Measurements from ENCODE around the gene TULP4.
"Not testable (repeated sequence)": the region's sequence is repeated elsewhere in the genome, so short reads cannot be mapped to it uniquely, and the experiment has no call there.

The TULP4 gene

DNA sequence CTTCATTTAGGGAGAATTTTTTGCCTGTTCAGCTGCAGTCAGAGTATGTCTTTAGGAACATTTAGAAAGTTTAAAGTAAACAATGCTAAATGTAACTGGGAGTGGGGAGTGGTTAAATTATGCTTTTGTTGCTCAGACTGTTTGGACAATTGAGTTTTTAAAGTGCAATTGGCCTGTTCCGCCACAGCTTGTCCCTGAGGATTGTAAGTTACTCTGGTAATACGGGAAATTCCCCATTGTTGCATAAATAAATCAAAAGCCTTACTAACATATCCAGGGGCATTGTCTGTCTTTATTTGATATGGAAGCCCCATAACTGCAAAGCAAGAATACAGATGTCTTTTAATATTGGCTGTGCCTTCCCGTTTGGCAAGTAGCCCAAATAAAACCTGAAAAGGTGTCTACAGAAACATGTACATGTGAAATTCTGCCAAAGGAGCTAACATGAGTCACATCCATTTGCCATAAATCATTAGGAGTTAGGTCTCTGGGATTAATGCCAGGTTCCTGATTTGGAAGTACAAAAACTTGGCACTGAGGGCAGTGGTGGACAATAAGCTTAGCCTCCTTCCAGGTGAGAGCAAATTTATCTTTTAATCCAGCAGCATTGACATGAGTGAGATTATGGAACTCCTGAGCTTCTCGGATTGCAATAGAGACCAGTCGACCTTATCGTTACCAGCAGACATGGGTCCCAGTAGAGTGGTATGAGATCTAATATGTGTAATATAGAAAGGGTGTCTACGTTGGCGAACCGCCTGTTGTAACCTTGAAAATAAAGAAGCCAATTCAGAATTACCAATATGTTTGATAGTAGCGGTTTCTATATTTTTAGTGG, 11.7 kb upstream of the TULP4 start:
- not testable (repeated sequence) for H3K36me3 ChIP-seq (ENCODE audit: control insufficient read depth, insufficient read depth, low read length); H3K4me1 ChIP-seq (ENCODE audit: control insufficient read depth, insufficient read depth, low read length); H3K4me3 ChIP-seq (ENCODE audit: low read length); H3K9ac ChIP-seq (ENCODE audit: low read length); H3K27ac ChIP-seq (ENCODE audit: low read depth, low read length); H3K27me3 ChIP-seq (ENCODE audit: control insufficient read depth, insufficient read depth, low read length)

DNA sequence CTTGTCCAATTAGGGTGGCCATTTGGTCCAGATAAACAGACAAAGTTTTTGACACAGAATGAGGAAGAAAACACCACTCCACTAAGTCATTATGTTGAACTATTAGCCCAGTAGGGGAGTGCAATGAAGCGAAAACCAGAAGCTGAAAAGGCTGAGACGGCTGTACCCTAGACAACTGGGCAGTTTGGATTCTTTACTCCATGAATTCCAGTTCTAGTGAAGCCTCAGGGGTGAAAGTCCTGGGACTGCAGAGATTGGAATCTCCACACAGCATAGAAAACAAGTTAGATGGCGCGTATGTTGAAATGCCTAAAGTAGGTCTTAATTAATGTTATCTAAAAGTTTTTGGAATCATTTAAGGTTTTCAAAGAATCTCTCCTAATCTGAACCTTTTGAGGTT, 10.7 kb upstream of the TULP4 start:
- not testable (repeated sequence) for H3K27ac ChIP-seq (ENCODE audit: low read depth, low read length); H3K27me3 ChIP-seq (ENCODE audit: control insufficient read depth, insufficient read depth, low read length); H3K36me3 ChIP-seq (ENCODE audit: control insufficient read depth, insufficient read depth, low read length); H3K4me1 ChIP-seq (ENCODE audit: control insufficient read depth, insufficient read depth, low read length); H3K9ac ChIP-seq (ENCODE audit: low read length); H3K4me3 ChIP-seq (ENCODE audit: low read length)

DNA sequence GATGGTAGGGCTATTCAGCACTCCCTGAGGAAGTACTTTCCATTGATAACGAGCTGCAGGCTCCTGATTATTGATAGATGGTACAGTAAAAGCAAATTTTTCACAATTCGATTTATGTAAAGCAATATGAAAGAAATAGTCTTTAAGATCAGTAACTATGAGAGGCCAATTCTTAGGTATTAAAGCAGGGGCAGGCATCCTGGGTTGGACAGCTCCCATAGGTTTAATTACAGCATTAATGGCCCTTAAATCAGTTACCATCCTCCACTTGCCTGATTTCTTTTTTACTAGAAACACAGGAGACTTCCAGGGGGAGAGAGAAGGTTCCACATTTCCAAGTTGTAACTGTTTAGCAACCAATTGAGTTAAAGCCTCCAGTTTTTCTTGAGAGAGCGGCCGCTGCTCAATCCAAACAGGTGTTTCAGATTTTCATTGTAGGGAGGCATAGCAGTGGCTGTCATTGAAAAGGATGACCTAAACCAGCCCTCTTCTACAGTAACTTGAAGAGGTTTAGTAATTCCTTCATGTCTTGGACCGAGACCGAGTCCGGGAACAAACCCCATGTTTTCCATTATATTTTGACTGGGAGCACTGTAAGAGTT, 10.0 kb upstream of the TULP4 start:
- H3K4me3 ChIP-seq (ENCODE audit: low read length); H3K27ac ChIP-seq (ENCODE audit: low read depth, low read length); H3K36me3 ChIP-seq (ENCODE audit: control insufficient read depth, insufficient read depth, low read length): not testable (repeated sequence)

DNA sequence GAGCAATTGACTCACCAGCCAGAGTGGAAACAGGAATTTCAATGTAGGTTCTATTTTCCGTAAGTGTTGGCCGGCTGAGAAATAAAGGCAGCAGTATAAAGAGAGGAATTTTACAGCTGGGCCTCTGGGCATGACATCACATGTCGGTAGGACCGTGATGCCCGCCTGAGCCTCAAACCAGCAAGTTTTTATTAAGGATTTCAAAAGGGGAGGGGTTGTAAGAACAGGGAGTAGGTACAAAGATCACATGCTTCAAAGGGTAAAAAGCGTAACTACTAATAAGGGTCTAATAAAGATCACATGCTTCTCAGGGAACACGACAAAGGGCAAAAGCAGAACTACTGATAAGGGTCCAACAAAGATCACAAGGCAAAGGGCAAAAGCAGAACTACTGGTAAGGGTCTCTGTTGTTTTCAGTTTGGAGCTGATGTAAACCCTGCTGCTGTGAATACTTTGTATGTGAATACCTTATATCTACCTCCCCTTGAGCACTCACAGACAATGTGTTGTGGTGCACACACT, 9.0 kb upstream of the TULP4 start:
- Histone ChIP-seq H3K27me3 (ENCODE audit: control insufficient read depth, insufficient read depth, low read length) (no peaks in the 10 kb centered on the region), H3K4me3 (ENCODE audit: low read length) (no peak overlapping the region), H3K4me1 (ENCODE audit: control insufficient read depth, insufficient read depth, low read length) (no peaks in the 10 kb centered on the region), H3K27ac (ENCODE audit: low read depth, low read length) (no peak overlapping the region), H3K9ac (ENCODE audit: low read length) (no peak overlapping the region), H3K36me3 (ENCODE audit: control insufficient read depth, insufficient read depth, low read length) (no peaks in the 10 kb centered on the region)

More for the DNA sequence above, 10.0 kb upstream of the TULP4 start:
- not testable (repeated sequence) for H3K9ac ChIP-seq (ENCODE audit: low read length); H3K4me1 ChIP-seq (ENCODE audit: control insufficient read depth, insufficient read depth, low read length); H3K27me3 ChIP-seq (ENCODE audit: control insufficient read depth, insufficient read depth, low read length)

DNA sequence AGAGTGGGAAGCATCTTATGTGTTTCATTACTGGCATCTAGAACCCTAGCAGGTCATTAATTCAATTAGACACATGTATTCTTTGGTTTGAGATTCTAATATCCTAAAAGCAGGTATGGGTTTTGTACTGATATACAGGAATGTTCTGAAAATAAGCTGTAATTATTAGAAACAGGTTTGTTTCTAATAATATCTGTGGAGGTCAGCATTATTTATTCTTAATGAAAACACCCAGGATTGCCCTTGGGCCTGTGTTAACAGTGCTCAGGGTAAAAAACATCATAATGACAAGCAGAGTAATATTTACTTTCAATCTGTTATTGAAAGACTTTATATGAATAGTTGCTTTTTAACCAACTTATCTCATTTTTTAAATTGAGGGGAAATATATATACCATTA, 8.0 kb upstream of the TULP4 start:
- Histone ChIP-seq H3K27ac (ENCODE audit: low read depth, low read length) (no peak overlapping the region), H3K36me3 (ENCODE audit: control insufficient read depth, insufficient read depth, low read length) (no peaks in the 10 kb centered on the region), H3K4me3 (ENCODE audit: low read length) (no peak overlapping the region)

DNA sequence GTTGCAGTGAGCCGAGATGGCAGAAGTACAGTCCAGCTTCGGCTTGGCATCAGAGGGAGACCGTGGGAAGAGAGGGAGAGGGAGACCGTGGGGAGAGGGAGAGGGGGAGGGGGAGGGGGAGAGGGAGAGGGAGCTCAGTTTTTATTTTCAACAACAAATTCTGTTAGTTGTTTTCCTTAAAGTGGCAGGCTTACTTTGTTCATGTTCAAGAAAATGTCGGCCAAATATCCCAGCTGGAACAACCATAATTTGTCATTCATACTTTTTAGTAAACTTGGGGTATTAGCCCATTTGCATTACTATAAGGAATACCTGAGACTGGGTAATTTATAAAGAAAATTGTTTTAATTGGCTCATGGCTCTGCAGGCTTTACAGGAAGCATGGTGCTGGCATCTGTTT, 2.5 kb upstream of the TULP4 start:
- Histone ChIP-seq H3K27me3 (ENCODE audit: control insufficient read depth, insufficient read depth, low read length) (no peaks in the 10 kb centered on the region), H3K9ac (ENCODE audit: low read length) (no peak overlapping the region), H3K4me1 (ENCODE audit: control insufficient read depth, insufficient read depth, low read length) (no peaks in the 10 kb centered on the region), H3K36me3 (ENCODE audit: control insufficient read depth, insufficient read depth, low read length) (peaks cover 7% of the 10 kb centered on the region), H3K27ac (ENCODE audit: low read depth, low read length) (no peak overlapping the region), H3K4me3 (ENCODE audit: low read length) (no peak overlapping the region)

More for the DNA sequence above, 8.0 kb upstream of the TULP4 start:
- Histone ChIP-seq H3K27me3 (ENCODE audit: control insufficient read depth, insufficient read depth, low read length) (no peaks in the 10 kb centered on the region), H3K9ac (ENCODE audit: low read length) (no peak overlapping the region), H3K4me1 (ENCODE audit: control insufficient read depth, insufficient read depth, low read length) (no peaks in the 10 kb centered on the region)

DNA sequence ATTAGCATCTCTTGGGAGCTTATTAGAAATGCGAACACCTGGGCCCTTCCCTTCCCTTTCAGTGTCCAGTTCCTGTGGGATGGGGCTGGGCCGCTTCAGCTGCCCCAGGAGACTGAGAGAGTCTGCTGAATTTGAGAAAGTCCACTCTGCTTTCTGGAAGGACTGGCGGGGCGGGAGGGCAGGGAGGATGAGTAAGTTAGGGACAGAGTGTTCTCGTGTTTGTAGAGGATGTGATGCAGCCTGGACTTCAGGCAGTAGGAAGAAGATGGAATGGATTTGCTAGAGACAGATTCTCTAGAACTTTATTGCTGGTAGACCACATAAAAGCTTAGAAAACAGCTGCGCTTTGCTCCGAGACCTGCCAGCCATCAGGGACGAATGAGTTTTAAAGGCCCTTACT, 1.1 kb upstream of the TULP4 start:
- Histone ChIP-seq H3K4me3 (ENCODE audit: low read length) (no peak overlapping the region), H3K36me3 (ENCODE audit: control insufficient read depth, insufficient read depth, low read length) (peaks cover 7% of the 10 kb centered on the region), H3K27me3 (ENCODE audit: control insufficient read depth, insufficient read depth, low read length) (no peaks in the 10 kb centered on the region), H3K27ac (ENCODE audit: low read depth, low read length) (no peak overlapping the region), H3K4me1 (ENCODE audit: control insufficient read depth, insufficient read depth, low read length) (no peaks in the 10 kb centered on the region), H3K9ac (ENCODE audit: low read length) (no peak overlapping the region)

DNA sequence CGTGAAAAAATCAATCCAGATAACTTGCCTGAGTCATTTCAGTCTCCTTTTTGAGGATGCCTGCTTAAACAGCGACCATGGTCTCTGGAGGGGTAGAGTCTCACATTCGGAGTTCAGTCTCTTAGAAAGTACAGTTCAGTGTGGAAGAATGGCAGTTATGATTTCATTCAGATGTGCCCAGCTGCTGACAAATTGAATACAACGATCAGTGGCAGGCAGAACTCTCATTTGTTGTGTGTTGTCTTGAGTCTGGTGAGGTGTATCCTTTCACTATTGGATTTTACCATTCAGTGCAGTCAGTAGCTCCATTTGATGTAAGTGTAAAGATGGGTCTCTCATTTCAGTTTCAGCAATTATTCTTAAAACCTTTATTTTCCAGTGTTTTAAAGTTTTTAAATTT, 639 bp upstream of the TULP4 start:
- H3K27me3 ChIP-seq (ENCODE audit: control insufficient read depth, insufficient read depth, low read length), result no peaks in the 10 kb centered on the region
- no peak overlapping the region for H3K9ac ChIP-seq (ENCODE audit: low read length)
- peaks cover 7% of the 10 kb centered on the region for H3K36me3 ChIP-seq (ENCODE audit: control insufficient read depth, insufficient read depth, low read length)
- no peak overlapping the region for H3K4me3 ChIP-seq (ENCODE audit: low read length)
- no peaks in the 10 kb centered on the region for H3K4me1 ChIP-seq (ENCODE audit: control insufficient read depth, insufficient read depth, low read length)
- H3K27ac ChIP-seq (ENCODE audit: low read depth, low read length), result no peak overlapping the region

DNA sequence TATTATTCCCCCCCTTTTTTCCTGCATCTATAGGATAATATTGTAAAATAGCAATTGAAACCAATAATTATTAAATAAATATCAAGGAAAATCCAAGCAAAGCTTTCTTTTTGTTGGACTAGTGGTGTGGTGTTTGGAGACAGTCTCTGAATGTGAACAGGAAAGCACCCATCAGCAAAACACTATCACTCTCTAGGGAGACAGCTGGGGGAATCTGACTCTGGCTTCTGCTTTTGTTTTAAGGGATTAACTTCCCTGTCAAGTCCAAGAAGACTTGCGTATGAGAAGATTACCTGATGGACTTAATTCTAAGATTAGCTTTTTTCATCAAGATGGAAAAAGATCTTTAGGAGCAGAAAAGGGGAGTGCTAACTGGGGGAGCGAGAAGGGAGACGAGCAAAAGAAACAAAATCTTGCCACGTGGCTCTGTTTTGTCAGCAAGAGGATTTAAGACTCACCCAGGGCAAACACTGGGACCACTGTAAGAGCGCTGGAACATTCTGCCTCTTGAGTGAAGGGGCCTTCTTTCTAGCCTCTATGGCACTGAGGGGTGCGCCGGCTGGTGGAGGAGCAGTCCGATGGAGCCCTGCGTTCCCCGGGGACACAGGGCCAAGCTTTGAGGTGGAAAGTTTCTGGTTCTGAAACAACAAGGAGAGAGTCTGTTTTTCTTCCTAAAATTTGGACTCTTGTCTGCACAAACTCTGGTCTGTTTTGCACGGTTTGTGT, 570 bp downstream of the TULP4 start:
- Histone ChIP-seq H3K9ac (ENCODE audit: low read length) (no peak overlapping the region), H3K27me3 (ENCODE audit: control insufficient read depth, insufficient read depth, low read length) (no peaks in the 10 kb centered on the region), H3K4me1 (ENCODE audit: control insufficient read depth, insufficient read depth, low read length) (no peaks in the 10 kb centered on the region), H3K4me3 (ENCODE audit: low read length) (no peak overlapping the region), H3K27ac (ENCODE audit: low read depth, low read length) (no peak overlapping the region), H3K36me3 (ENCODE audit: control insufficient read depth, insufficient read depth, low read length) (peaks cover 7% of the 10 kb centered on the region)

DNA sequence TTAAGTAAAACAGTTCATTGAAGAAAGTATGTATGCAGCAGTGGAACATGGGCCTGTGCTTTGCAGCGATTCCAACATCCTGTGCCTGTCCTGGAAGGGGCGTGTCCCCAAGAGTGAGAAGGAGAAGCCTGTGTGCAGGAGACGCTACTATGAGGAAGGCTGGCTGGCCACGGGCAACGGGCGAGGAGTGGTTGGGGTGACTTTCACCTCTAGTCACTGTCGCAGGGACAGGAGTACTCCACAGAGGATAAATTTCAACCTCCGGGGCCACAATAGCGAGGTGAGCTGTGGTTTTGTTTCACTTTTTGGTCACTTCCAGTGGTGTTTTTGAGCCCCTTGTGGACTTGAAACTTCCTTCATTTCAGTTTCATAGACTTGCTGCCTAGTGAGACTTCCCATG, 1.7 kb downstream of the TULP4 start:
- H3K4me1 ChIP-seq (ENCODE audit: control insufficient read depth, insufficient read depth, low read length), result no peaks in the 10 kb centered on the region
- H3K4me3 ChIP-seq (ENCODE audit: low read length), result no peak overlapping the region
- no peaks in the 10 kb centered on the region for H3K27me3 ChIP-seq (ENCODE audit: control insufficient read depth, insufficient read depth, low read length)
- no peak overlapping the region for H3K27ac ChIP-seq (ENCODE audit: low read depth, low read length)
- peaks cover 7% of the 10 kb centered on the region for H3K36me3 ChIP-seq (ENCODE audit: control insufficient read depth, insufficient read depth, low read length)
- no peak overlapping the region for H3K9ac ChIP-seq (ENCODE audit: low read length)

DNA sequence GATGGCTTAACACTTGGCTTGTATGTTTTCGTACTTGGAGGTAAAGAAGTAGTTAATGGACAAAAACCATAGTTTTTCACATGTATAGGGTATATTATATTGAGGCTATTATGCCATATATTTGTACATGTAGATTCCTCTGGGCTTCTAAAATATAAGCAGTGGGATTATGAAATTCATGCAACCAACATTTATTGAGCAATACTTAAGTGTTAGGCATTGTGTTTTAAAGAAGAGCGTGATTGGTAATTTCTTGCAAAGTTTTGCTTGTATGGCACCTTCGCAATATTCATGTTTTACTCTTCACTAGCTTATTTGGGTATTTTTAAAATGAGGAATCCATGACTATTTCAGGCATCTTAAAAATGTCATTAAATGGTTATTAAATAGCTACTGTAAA, 2.5 kb downstream of the TULP4 start:
- no peak overlapping the region for H3K4me3 ChIP-seq (ENCODE audit: low read length)
- no peaks in the 10 kb centered on the region for H3K27me3 ChIP-seq (ENCODE audit: control insufficient read depth, insufficient read depth, low read length)
- no peak overlapping the region for H3K9ac ChIP-seq (ENCODE audit: low read length)
- H3K36me3 ChIP-seq (ENCODE audit: control insufficient read depth, insufficient read depth, low read length), result peaks cover 7% of the 10 kb centered on the region
- no peak overlapping the region for H3K27ac ChIP-seq (ENCODE audit: low read depth, low read length)
- H3K4me1 ChIP-seq (ENCODE audit: control insufficient read depth, insufficient read depth, low read length), result no peaks in the 10 kb centered on the region

DNA sequence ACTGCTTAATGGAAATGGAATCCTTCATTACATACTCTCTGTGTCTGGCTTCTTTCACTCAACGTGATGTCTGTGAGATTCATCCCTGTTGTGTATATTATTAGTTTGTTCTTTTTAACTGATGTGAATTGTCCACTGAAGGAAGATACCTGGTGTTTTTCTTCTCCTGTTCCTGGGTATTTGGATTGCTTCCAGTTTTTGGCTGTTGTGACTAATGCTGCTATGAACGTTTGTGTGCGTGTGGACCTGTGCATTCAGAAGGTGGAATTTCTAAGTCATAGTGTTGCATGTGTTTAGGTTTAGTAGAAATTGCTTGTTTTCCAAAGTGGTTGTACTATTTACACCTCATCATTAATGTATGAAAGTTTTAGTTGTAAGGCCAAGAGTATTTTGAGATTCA, 3.8 kb downstream of the TULP4 start:
- no peak overlapping the region for H3K27ac ChIP-seq (ENCODE audit: low read depth, low read length)

More for the DNA sequence above, 3.8 kb downstream of the TULP4 start:
- Histone ChIP-seq H3K27me3 (ENCODE audit: control insufficient read depth, insufficient read depth, low read length) (no peaks in the 10 kb centered on the region), H3K4me1 (ENCODE audit: control insufficient read depth, insufficient read depth, low read length) (no peaks in the 10 kb centered on the region), H3K9ac (ENCODE audit: low read length) (no peak overlapping the region), H3K36me3 (ENCODE audit: control insufficient read depth, insufficient read depth, low read length) (peaks cover 7% of the 10 kb centered on the region), H3K4me3 (ENCODE audit: low read length) (no peak overlapping the region)

All from rectal smooth muscle tissue (tissue), 1 donor.